ENCODE data around the gene STT3B.

The STT3B gene

DNA sequence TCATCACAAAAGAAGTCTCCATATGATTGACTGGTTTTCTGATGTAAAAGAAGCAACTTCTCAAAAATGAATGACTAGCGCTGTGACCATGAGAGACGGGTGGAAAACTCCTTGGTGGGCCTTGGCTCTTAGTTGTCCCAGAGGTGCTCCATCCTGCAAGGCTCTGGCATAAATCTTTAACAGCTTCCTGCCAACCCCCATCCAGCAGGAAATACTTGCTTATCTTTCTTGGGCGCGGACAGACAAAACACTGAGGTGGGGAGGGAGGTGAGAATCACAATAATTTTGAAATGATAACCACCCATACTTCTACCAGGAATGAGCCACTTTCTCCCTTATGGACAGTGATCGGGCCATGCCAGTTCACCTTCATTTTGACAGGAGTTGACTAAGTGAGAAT, 128.6 kb downstream of the STT3B start:
- no peak overlapping the region for H2AFZ ChIP-seq (ENCODE audit: low read depth, low read length)
- H3K14ac ChIP-seq (ENCODE audit: low read length in 2 of 2), result no peak overlapping the region
- no peak overlapping the region for H2BK120ac ChIP-seq (ENCODE audit: low read depth, low read length)
- H2BK5ac ChIP-seq (ENCODE audit: low read depth, low read length, poor library complexity, severe bottlenecking), result no peak overlapping the region
- H3K4ac ChIP-seq (ENCODE audit: low read depth in 1 of 2, low read length in 2 of 2), result no peak overlapping the region
- H3K18ac ChIP-seq (ENCODE audit: low read depth in 1 of 2, low read length in 2 of 2), result no peak overlapping the region
- H3K9ac ChIP-seq (ENCODE audit: low read length), result no peak overlapping the region
- no peaks in the 10 kb centered on the region for H3K79me1 ChIP-seq (replicated peaks; ENCODE audit: low read length, poor library complexity, severe bottlenecking)
- H2BK12ac ChIP-seq (ENCODE audit: low read length in 2 of 2), result no peak overlapping the region
- no peaks in the 10 kb centered on the region for H3K4me1 ChIP-seq (ENCODE audit: control insufficient read depth, insufficient read depth, low read depth, low read length)
- no peak overlapping the region for H3K27ac ChIP-seq (ENCODE audit: low read length, poor library complexity, severe bottlenecking)
- H3K27me3 ChIP-seq (ENCODE audit: control insufficient read depth in 1 of 2, insufficient read depth in 1 of 2, low read length in 2 of 2), result no peaks in the 10 kb centered on the region
- no peak overlapping the region for H4K91ac ChIP-seq (ENCODE audit: low read length)
- peaks cover 0 to 26% of the 10 kb centered on the region in 2 experiments for H3K36me3 ChIP-seq (ENCODE audit: control insufficient read depth in 1 of 2, insufficient read depth in 2 of 2, low read depth in 1 of 2, low read length in 2 of 2)
- no peak overlapping the region for H3K23ac ChIP-seq (ENCODE audit: low read length in 2 of 2)
- no peak for DNase-seq
- H3K9me3 ChIP-seq (ENCODE audit: control insufficient read depth, low read length), result peaks cover 10% of the 10 kb centered on the region
- H3K4me2 ChIP-seq (ENCODE audit: low read length, poor library complexity, severe bottlenecking), result no peak overlapping the region
- H4K8ac ChIP-seq (ENCODE audit: low read length), result no peak overlapping the region
- WGBS, result 94% methylated on average over 2 of the region's 5 CpGs
- no peak overlapping the region for H2AK5ac ChIP-seq (ENCODE audit: low read length, severe bottlenecking)
- H3K4me3 ChIP-seq (ENCODE audit: insufficient read depth in 1 of 2, low read depth in 1 of 2, low read length in 2 of 2), result no peak overlapping the region
- no peak overlapping the region for H2BK15ac ChIP-seq (ENCODE audit: low read depth, poor library complexity, severe bottlenecking)

- Histone ChIP-seq H2AK5ac (ENCODE audit: low read length, severe bottlenecking) (no peak overlapping the region), H2BK120ac (ENCODE audit: low read depth, low read length) (no peak overlapping the region), H2BK12ac (ENCODE audit: low read length in 2 of 2) (no peak overlapping the region), H2BK5ac (ENCODE audit: low read depth, low read length, poor library complexity, severe bottlenecking) (no peak overlapping the region), H3K4ac (ENCODE audit: low read depth in 1 of 2, low read length in 2 of 2) (no peak overlapping the region), H3K23ac (ENCODE audit: low read length in 2 of 2) (no peak overlapping the region), H4K8ac (ENCODE audit: low read length) (no peak overlapping the region), H3K4me3 (ENCODE audit: insufficient read depth in 1 of 2, low read depth in 1 of 2, low read length in 2 of 2) (no peak overlapping the region), H3K18ac (ENCODE audit: low read depth in 1 of 2, low read length in 2 of 2) (no peak overlapping the region), H3K27me3 (ENCODE audit: control insufficient read depth in 1 of 2, insufficient read depth in 1 of 2, low read length in 2 of 2) (no peaks in the 10 kb centered on the region), H2AFZ (ENCODE audit: low read depth, low read length) (no peak overlapping the region), H3K79me1 (replicated peaks; ENCODE audit: low read length, poor library complexity, severe bottlenecking) (no peaks in the 10 kb centered on the region), H3K9me3 (ENCODE audit: control insufficient read depth, low read length) (peaks cover 5% of the 10 kb centered on the region), H3K9ac (ENCODE audit: low read length) (no peak overlapping the region), H3K4me2 (ENCODE audit: low read length, poor library complexity, severe bottlenecking) (no peak overlapping the region), H3K14ac (ENCODE audit: low read length in 2 of 2) (no peak overlapping the region), H3K27ac (ENCODE audit: low read length, poor library complexity, severe bottlenecking) (no peak overlapping the region), H4K91ac (ENCODE audit: low read length) (no peak overlapping the region), H3K36me3 (ENCODE audit: control insufficient read depth in 1 of 2, insufficient read depth in 2 of 2, low read depth in 1 of 2, low read length in 2 of 2) (peaks cover 0 to 27% of the 10 kb centered on the region in 2 experiments), H3K4me1 (ENCODE audit: control insufficient read depth, insufficient read depth, low read depth, low read length) (no peaks in the 10 kb centered on the region), H2BK15ac (ENCODE audit: low read depth, poor library complexity, severe bottlenecking) (no peak overlapping the region)
- no peak for DNase-seq
- WGBS, result 97% methylated on average over 5 of the region's 5 CpGs
These were observed 129.4 kb downstream of the STT3B start for GRCh38 chr3:31661993-31662670.

- no peak overlapping the region for H2AFZ ChIP-seq (ENCODE audit: low read depth, low read length)
- no peak overlapping the region for H3K18ac ChIP-seq (ENCODE audit: low read depth in 1 of 2, low read length in 2 of 2)
- H3K36me3 ChIP-seq (ENCODE audit: control insufficient read depth in 1 of 2, insufficient read depth in 2 of 2, low read depth in 1 of 2, low read length in 2 of 2), result peaks cover 0 to 27% of the 10 kb centered on the region in 2 experiments
- no peak overlapping the region for H4K91ac ChIP-seq (ENCODE audit: low read length)
- H3K4me1 ChIP-seq (ENCODE audit: control insufficient read depth, insufficient read depth, low read depth, low read length), result no peaks in the 10 kb centered on the region
- H3K27ac ChIP-seq (ENCODE audit: low read length, poor library complexity, severe bottlenecking), result no peak overlapping the region
- no peak overlapping the region for H3K4me2 ChIP-seq (ENCODE audit: low read length, poor library complexity, severe bottlenecking)
- no peak overlapping the region for H3K14ac ChIP-seq (ENCODE audit: low read length in 2 of 2)
- no peak overlapping the region for H2BK5ac ChIP-seq (ENCODE audit: low read depth, low read length, poor library complexity, severe bottlenecking)
- 97% methylated on average over 17 of the region's 17 CpGs for WGBS
- H4K8ac ChIP-seq (ENCODE audit: low read length), result no peak overlapping the region
- no peak overlapping the region for H2BK15ac ChIP-seq (ENCODE audit: low read depth, poor library complexity, severe bottlenecking)
- no peak overlapping the region for H3K4me3 ChIP-seq (ENCODE audit: insufficient read depth in 1 of 2, low read depth in 1 of 2, low read length in 2 of 2)
- no peak overlapping the region for H2BK120ac ChIP-seq (ENCODE audit: low read depth, low read length)
- H2BK12ac ChIP-seq (ENCODE audit: low read length in 2 of 2), result no peak overlapping the region
- no peak for DNase-seq
- H3K9me3 ChIP-seq (ENCODE audit: control insufficient read depth, low read length), result no peaks in the 10 kb centered on the region
- H2AK5ac ChIP-seq (ENCODE audit: low read length, severe bottlenecking), result no peak overlapping the region
- no peaks in the 10 kb centered on the region for H3K27me3 ChIP-seq (ENCODE audit: control insufficient read depth in 1 of 2, insufficient read depth in 1 of 2, low read length in 2 of 2)
- H3K9ac ChIP-seq (ENCODE audit: low read length), result no peak overlapping the region
- H3K79me1 ChIP-seq (replicated peaks; ENCODE audit: low read length, poor library complexity, severe bottlenecking), result no peaks in the 10 kb centered on the region
- no peak overlapping the region for H3K4ac ChIP-seq (ENCODE audit: low read depth in 1 of 2, low read length in 2 of 2)
- no peak overlapping the region for H3K23ac ChIP-seq (ENCODE audit: low read length in 2 of 2)
These were observed 131.3 kb downstream of the STT3B start for GRCh38 chr3:31664031-31664430.

- Histone ChIP-seq H2BK12ac (ENCODE audit: low read length in 2 of 2) (no peak overlapping the region), H3K9ac (ENCODE audit: low read length) (no peak overlapping the region), H4K91ac (ENCODE audit: low read length) (no peak overlapping the region), H3K27ac (ENCODE audit: low read length, poor library complexity, severe bottlenecking) (no peak overlapping the region), H3K18ac (ENCODE audit: low read depth in 1 of 2, low read length in 2 of 2) (no peak overlapping the region), H3K4me2 (ENCODE audit: low read length, poor library complexity, severe bottlenecking) (no peak overlapping the region), H3K79me1 (replicated peaks; ENCODE audit: low read length, poor library complexity, severe bottlenecking) (peaks cover 8% of the 10 kb centered on the region), H2BK5ac (ENCODE audit: low read depth, low read length, poor library complexity, severe bottlenecking) (no peak overlapping the region), H2BK120ac (ENCODE audit: low read depth, low read length) (no peak overlapping the region), H2AFZ (ENCODE audit: low read depth, low read length) (no peak overlapping the region), H4K8ac (ENCODE audit: low read length) (no peak overlapping the region), H2AK5ac (ENCODE audit: low read length, severe bottlenecking) (no peak overlapping the region), H3K4me3 (ENCODE audit: insufficient read depth in 1 of 2, low read depth in 1 of 2, low read length in 2 of 2) (no peak overlapping the region), H3K36me3 (ENCODE audit: control insufficient read depth in 1 of 2, insufficient read depth in 2 of 2, low read depth in 1 of 2, low read length in 2 of 2) (peaks cover 0 to 31% of the 10 kb centered on the region in 2 experiments), H3K9me3 (ENCODE audit: control insufficient read depth, low read length) (no peaks in the 10 kb centered on the region), H3K4me1 (ENCODE audit: control insufficient read depth, insufficient read depth, low read depth, low read length) (no peaks in the 10 kb centered on the region), H3K27me3 (ENCODE audit: control insufficient read depth in 1 of 2, insufficient read depth in 1 of 2, low read length in 2 of 2) (no peaks in the 10 kb centered on the region), H3K23ac (ENCODE audit: low read length in 2 of 2) (no peak overlapping the region), H3K4ac (ENCODE audit: low read depth in 1 of 2, low read length in 2 of 2) (no peak overlapping the region), H3K14ac (ENCODE audit: low read length in 2 of 2) (no peak overlapping the region), H2BK15ac (ENCODE audit: low read depth, poor library complexity, severe bottlenecking) (no peak overlapping the region)
- no peak for DNase-seq
- WGBS, result 67% methylated on average over 1 of the region's 1 CpG
These were observed 134.9 kb downstream of the STT3B start for GRCh38 chr3:31667582-31667981.

Data from mesenchymal stem cell (in vitro differentiated cells and primary cell).